ENCODE measurements around the gene SYCE3.

The SYCE3 gene

DNA sequence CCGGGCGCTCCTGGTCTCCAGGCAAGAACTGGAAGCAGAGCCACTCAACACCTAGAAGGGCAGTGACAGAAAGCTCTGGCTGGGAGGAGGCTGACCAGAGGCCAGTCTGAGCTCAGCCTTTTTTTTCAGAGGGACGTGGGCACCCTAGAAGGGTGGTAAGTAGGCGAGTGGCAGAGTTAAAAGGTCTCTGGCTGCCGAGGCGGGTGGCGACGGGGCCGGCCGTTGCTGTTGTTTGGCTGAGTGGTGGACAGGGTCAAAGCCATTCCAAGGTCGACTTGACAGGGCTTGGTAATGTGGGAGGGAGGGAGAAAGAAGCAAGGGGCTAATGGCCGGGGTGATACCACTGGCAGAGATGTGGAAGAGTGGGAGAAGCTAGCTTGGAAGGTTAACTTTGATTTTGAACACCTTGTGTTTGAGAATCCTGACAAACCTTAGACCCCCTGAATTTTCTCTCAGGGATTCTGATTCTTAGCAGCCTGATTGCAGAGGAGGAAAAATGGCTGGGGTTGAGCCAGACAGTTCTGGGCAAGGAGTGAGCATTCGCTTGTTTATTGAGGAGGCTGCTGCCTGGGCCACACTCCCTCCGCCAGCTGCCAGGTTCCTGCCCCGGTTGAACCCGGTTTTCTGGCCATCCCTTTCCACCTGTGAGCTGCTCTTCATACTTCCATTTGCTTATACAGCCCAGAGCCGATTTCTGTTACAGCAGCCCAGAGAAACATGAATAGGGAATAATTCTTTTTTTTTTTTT is 868 bp upstream of the SYCE3 start:
- TF ChIP-seq, protein P1, sequence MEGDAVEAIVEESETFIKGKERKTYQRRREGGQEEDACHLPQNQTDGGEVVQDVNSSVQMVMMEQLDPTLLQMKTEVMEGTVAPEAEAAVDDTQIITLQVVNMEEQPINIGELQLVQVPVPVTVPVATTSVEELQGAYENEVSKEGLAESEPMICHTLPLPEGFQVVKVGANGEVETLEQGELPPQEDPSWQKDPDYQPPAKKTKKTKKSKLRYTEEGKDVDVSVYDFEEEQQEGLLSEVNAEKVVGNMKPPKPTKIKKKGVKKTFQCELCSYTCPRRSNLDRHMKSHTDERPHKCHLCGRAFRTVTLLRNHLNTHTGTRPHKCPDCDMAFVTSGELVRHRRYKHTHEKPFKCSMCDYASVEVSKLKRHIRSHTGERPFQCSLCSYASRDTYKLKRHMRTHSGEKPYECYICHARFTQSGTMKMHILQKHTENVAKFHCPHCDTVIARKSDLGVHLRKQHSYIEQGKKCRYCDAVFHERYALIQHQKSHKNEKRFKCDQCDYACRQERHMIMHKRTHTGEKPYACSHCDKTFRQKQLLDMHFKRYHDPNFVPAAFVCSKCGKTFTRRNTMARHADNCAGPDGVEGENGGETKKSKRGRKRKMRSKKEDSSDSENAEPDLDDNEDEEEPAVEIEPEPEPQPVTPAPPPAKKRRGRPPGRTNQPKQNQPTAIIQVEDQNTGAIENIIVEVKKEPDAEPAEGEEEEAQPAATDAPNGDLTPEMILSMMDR (IDR thresholded peaks at IDR 0.05; ENCODE audit: low read depth, low read length), result no peak
- in situ Hi-C loops (cut with HindIII; ENCODE audit: low sequenced_read_pairs), result no loop called here
- peak overlapping the region; percentile 51 for H3K4me3 ChIP-seq (ENCODE audit: low read depth, low read length)
- DNase-seq (ENCODE audit: low read depth, low spot score), result no peak

DNA sequence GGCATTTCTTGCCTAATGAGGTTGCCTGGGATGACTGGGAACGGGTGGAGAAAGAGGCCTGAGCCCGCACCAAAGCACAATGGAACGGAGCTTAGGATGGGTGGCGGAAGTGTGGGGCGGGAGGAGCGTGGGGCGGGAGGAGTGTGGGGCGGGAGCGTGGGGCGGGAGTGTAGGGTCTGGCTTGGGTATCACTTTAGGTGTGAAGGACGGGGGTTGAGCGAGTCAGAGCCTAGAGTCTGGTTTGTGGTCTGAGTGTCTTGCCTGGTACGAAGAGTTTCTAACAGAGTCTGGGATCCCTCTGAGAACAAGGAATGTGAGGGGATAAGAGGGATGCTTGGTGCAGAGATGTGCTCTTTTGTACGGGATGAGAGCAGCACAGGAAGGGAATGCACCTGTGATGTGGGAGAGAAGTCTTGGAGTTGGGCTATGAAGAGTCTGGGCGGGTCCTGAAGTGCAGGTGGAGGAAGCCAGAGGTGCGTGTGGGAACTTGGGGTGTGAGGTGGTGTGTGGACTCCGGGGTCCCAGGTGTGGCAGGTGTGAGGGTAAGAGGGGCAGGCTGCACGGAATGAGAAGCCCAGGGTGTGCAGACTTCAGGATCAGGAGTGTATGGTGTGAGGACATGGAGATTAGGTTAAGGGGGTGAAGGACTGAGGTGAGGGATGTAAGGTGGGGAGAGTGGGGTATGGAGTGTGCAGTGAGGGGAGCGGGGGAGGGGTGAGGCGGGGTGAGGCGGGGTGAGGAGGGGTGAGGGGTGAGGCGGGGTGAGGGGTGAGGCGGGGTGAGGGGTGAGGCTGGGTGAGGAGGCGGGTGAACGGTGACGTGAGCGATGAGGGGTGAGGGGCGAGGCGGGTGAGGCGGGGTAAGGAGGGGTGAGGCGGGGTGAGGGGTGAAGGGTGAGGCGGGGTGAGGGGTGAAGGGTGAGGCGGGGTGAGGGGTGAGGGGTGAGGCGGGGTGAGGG is 1.0 kb downstream of the SYCE3 start:
- TF ChIP-seq, protein P1 (IDR thresholded peaks at IDR 0.05; ENCODE audit: low read depth, low read length), result no peak
- no peak overlapping the region for H3K4me3 ChIP-seq (ENCODE audit: low read depth, low read length)
- DNase-seq (ENCODE audit: low read depth, low spot score), result no peak
- in situ Hi-C loops (cut with HindIII; ENCODE audit: low sequenced_read_pairs), result no loop called here

DNA sequence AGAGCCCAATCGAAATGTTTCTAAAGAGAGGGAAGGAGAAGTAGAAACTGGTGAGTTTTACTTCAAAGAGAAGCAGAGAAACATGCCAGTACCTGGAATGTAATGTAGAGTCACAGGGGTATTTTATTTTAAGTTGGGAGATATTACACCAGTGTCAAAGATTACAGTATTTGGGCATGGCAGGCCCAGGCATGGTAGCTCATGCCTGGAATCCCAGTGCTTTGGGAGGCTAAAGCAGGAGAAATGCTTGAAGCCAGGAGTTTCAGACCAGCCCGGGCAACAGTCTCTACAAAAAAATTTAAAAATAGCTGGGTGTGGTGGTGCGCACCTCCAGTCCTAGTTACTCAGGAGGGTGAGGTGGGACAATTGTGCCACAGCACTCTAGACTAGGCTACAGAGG is 2.7 kb downstream of the SYCE3 start:
- in situ Hi-C loops (cut with HindIII; ENCODE audit: low sequenced_read_pairs), result no loop called here

DNA sequence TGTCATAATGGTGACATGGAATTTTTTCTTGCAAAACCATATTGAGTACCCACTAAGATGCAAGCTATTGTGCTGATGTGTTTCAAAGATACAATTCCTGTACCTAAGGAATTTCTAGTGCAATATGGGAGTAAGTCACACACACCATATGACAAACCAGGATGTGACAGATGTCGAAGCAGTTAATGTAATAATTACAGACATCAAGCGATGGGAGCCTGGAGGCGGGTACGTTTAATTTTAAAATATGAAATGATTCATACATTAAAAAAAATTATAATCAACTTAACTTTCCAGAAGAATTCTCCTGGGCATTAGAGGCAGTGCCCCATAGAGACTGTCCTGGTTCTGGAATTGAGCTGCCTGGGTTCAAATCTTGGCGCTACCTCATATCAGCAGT is 6.0 kb downstream of the SYCE3 start:
- TF ChIP-seq, protein P1 (IDR thresholded peaks at IDR 0.05; ENCODE audit: low read depth, low read length), result no peak
- no peak overlapping the region for H3K4me3 ChIP-seq (ENCODE audit: low read depth, low read length)
- in situ Hi-C loops (cut with HindIII; ENCODE audit: low sequenced_read_pairs), result no loop called here
- no peak for DNase-seq (ENCODE audit: low read depth, low spot score)

More for the DNA sequence above, 2.7 kb downstream of the SYCE3 start:
- no peak for DNase-seq (ENCODE audit: low read depth, low spot score)
- H3K4me3 ChIP-seq (ENCODE audit: low read depth, low read length), result no peak overlapping the region
- TF ChIP-seq, protein P1 (IDR thresholded peaks at IDR 0.05; ENCODE audit: low read depth, low read length), result no peak

DNA sequence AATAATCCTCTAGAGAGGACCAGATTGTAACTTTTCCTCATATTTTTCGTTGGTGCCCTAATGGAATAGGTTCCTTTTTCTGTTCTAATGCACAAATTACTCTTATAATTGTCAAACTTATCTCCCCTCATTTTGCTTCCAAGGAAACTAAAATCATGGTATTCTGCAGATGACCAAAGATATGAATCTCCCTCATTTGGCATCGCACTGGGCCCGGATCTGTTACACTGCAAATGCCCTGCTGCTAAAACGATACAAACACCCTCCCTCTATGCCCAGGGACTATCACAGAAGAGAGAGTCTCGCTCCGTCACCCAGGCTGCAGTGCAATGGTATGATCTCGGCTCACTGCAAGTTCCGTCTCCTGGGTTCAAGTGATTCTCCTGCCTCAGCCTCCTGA is 9.4 kb downstream of the SYCE3 start:
- TF ChIP-seq, protein P1 (IDR thresholded peaks at IDR 0.05; ENCODE audit: low read depth, low read length), result no peak
- no peak overlapping the region for H3K4me3 ChIP-seq (ENCODE audit: low read depth, low read length)
- DNase-seq (ENCODE audit: low read depth, low spot score), result no peak
- in situ Hi-C loops (cut with HindIII; ENCODE audit: low sequenced_read_pairs), result no loop called here

DNA sequence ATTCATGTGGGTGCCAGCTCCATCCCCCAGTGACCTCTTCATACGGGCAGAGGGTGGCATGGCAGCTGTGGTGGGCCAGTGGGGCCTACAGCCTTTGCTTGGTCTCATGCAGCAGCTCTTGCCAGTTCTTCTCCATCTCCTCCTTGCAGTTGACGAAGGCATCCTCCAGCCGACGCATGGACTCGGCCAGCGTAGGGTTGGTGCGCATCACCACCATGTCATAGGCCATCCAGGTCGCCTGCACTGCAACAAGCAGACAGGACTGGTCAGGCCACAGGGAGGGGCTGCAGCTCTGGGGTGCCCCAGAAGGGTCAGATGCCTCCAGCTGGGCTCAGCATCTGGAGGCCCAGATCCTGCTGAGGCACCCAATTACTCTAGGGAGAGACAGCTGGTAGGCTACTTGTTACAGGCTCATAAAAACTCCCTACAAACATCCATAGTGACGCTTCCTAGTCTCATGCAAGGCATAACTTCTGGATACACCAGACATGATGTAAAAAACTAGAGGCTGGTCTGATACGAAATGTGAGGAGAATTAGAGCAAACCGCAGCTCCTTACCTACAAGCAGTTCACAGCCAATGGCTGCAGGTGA is 11.5 kb downstream of the SYCE3 start:
- no peak for DNase-seq (ENCODE audit: low read depth, low spot score)
- TF ChIP-seq, protein P1 (IDR thresholded peaks at IDR 0.05; ENCODE audit: low read depth, low read length), result no peak
- in situ Hi-C loops (cut with HindIII; ENCODE audit: low sequenced_read_pairs), result no loop called here
- no peak overlapping the region for H3K4me3 ChIP-seq (ENCODE audit: low read depth, low read length)

All from astrocyte of the spinal cord (primary cell).